Panc1 (cell line): ENCODE results near the gene TIGD6.

Experiments used
- TCF7L2 ChIP-seq: IDR thresholded peaks from 2 replicates; pipeline ENCODE4 v1.6.1; 2011; ENCODE audit warnings: mild to moderate bottlenecking, low read depth, low read length, inconsistent platforms
- TF ChIP-seq, protein P1 (sequence below): fragments of 450-650 bp; IDR thresholded peaks from 2 replicates; pipeline ENCODE4 v1.5.1; 2017; ENCODE audit warnings: mild to moderate bottlenecking
- TF ChIP-seq, protein P2 (sequence below), 2 experiments: IDR thresholded peaks; 2 replicates each; pipeline ENCODE4 v1.6.1; 2011 to 2012; ENCODE audit warnings: low read depth in 2 of 2, control low read depth in 1 of 2, low read length in 1 of 2, mild to moderate bottlenecking in 1 of 2, moderate library complexity in 1 of 2; ENCODE audit not compliant: insufficient read depth in 1 of 2

DNA sequence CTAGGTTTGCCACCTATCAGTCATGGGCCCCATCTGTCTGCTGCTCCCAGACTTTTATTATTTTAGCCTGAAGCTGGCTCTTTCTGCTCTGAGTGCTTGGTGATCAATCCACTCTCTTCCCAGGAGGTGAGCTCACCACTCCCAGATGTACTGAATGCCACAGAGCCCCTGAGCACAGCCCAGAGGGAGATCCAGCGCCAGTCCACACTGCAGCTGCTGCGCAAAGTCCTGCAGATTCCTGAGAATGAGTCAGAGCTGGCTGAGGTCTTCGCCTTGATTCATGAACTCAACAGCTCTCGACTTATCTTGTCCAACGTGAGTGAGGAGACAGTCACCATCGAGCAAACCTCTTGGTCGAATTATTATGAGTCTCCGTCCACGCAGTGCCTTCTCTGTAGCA, 36.1 kb upstream of the TIGD6 start:
- TF ChIP-seq, protein P1, sequence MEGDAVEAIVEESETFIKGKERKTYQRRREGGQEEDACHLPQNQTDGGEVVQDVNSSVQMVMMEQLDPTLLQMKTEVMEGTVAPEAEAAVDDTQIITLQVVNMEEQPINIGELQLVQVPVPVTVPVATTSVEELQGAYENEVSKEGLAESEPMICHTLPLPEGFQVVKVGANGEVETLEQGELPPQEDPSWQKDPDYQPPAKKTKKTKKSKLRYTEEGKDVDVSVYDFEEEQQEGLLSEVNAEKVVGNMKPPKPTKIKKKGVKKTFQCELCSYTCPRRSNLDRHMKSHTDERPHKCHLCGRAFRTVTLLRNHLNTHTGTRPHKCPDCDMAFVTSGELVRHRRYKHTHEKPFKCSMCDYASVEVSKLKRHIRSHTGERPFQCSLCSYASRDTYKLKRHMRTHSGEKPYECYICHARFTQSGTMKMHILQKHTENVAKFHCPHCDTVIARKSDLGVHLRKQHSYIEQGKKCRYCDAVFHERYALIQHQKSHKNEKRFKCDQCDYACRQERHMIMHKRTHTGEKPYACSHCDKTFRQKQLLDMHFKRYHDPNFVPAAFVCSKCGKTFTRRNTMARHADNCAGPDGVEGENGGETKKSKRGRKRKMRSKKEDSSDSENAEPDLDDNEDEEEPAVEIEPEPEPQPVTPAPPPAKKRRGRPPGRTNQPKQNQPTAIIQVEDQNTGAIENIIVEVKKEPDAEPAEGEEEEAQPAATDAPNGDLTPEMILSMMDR, result no peak
- TF ChIP-seq, protein P2, sequence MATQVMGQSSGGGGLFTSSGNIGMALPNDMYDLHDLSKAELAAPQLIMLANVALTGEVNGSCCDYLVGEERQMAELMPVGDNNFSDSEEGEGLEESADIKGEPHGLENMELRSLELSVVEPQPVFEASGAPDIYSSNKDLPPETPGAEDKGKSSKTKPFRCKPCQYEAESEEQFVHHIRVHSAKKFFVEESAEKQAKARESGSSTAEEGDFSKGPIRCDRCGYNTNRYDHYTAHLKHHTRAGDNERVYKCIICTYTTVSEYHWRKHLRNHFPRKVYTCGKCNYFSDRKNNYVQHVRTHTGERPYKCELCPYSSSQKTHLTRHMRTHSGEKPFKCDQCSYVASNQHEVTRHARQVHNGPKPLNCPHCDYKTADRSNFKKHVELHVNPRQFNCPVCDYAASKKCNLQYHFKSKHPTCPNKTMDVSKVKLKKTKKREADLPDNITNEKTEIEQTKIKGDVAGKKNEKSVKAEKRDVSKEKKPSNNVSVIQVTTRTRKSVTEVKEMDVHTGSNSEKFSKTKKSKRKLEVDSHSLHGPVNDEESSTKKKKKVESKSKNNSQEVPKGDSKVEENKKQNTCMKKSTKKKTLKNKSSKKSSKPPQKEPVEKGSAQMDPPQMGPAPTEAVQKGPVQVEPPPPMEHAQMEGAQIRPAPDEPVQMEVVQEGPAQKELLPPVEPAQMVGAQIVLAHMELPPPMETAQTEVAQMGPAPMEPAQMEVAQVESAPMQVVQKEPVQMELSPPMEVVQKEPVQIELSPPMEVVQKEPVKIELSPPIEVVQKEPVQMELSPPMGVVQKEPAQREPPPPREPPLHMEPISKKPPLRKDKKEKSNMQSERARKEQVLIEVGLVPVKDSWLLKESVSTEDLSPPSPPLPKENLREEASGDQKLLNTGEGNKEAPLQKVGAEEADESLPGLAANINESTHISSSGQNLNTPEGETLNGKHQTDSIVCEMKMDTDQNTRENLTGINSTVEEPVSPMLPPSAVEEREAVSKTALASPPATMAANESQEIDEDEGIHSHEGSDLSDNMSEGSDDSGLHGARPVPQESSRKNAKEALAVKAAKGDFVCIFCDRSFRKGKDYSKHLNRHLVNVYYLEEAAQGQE (IDR thresholded peaks at IDR 0.05; ENCODE audit: insufficient read depth in 1 of 2, low read depth in 2 of 2, low read length in 1 of 2), result no peak
- TF ChIP-seq TCF7L2, result no peak
